ENCODE measurements around the gene SEPTIN7.
"Not testable (repeated sequence)": the region's sequence is repeated elsewhere in the genome, so short reads cannot be mapped to it uniquely, and the experiment has no call there.

SEPTIN7 gene

GRCh38 chr7:35800718-35801391, at the start of gene SEPTIN7:
Gene SEPTIN7 (plus strand): TSS chr7:35801057. CDS start chr7:35801210, 153 bp downstream.
- peak; percentile 98 for DNase-seq

GRCh38 chr7:35752742-35753141, 48.1 kb upstream of the SEPTIN7 start:
- no peak for DNase-seq

GRCh38 chr7:35753761-35754603, 46.9 kb upstream of the SEPTIN7 start:
- no peak for DNase-seq

GRCh38 chr7:35754741-35755140, 46.1 kb upstream of the SEPTIN7 start:
- peak; percentile 13 for DNase-seq

GRCh38 chr7:35755711-35756110, 45.1 kb upstream of the SEPTIN7 start:
- DNase-seq, result no peak

- not testable (repeated sequence) for DNase-seq
These were observed 44.4 kb upstream of the SEPTIN7 start for GRCh38 chr7:35756453-35756852.

GRCh38 chr7:35757574-35757973, 43.3 kb upstream of the SEPTIN7 start:
- no peak for DNase-seq

- no peak for DNase-seq
These were observed 42.4 kb upstream of the SEPTIN7 start for GRCh38 chr7:35758421-35758820.

GRCh38 chr7:35760143-35760745, 40.6 kb upstream of the SEPTIN7 start:
- no peak for DNase-seq

GRCh38 chr7:35761871-35762677, 38.8 kb upstream of the SEPTIN7 start:
- DNase-seq, result no peak

GRCh38 chr7:35762781-35763180, 38.1 kb upstream of the SEPTIN7 start:
- no peak for DNase-seq

- DNase-seq, result no peak
These were observed 32.5 kb upstream of the SEPTIN7 start for GRCh38 chr7:35768346-35768745.

GRCh38 chr7:35771776-35772175, 29.1 kb upstream of the SEPTIN7 start:
- DNase-seq, result no peak

- no peak for DNase-seq
These were observed 26.9 kb upstream of the SEPTIN7 start for GRCh38 chr7:35773994-35774393.

GRCh38 chr7:35776686-35777085, 24.2 kb upstream of the SEPTIN7 start:
- DNase-seq, result no peak

- no peak for DNase-seq
These were observed 23.7 kb upstream of the SEPTIN7 start for GRCh38 chr7:35777121-35777520.

GRCh38 chr7:35780070-35780469, 20.8 kb upstream of the SEPTIN7 start:
- DNase-seq, result no peak

- no peak for DNase-seq
These were observed 19.6 kb upstream of the SEPTIN7 start for GRCh38 chr7:35781200-35781701.

- no peak for DNase-seq
These were observed 18.9 kb upstream of the SEPTIN7 start for GRCh38 chr7:35781767-35782515.

- no peak for DNase-seq
These were observed 16.5 kb upstream of the SEPTIN7 start for GRCh38 chr7:35784332-35784731.

GRCh38 chr7:35785250-35785649, 15.6 kb upstream of the SEPTIN7 start:
- DNase-seq, result no peak

- DNase-seq, result no peak
These were observed 12.9 kb upstream of the SEPTIN7 start for GRCh38 chr7:35787925-35788324.

Data from MV-4-11 (cell line).